Esophagus muscularis mucosa (tissue), 4 donors: ENCODE results near the gene MRNIP. TPM values are rescaled to one million over a fixed set of nuclear protein-coding genes. Genes with fewer than 3 reads are reported as not detected.

Source experiments
- DNase-seq: peaks from one replicate; pipeline ENCODE4 v3.0.0-alpha.2; 2017; ENCODE audit errors: extremely low spot score
- H3K27ac ChIP-seq, 4 donors: fragments of 200-600 bp; sonication (generic); replicated peaks in 1 of 4; 1 replicate in 3 of 4; 2 replicates in 1 of 4; pipeline ENCODE4 v1.5.1; 2016 to 2019; ENCODE audit warnings: mild to moderate bottlenecking in 1 of 4
- H3K27me3 ChIP-seq, 4 donors: fragments of 200-600 bp; sonication (generic); one replicate each; pipeline versions ENCODE4 v1.5.1 to v1.6.0; 2016 to 2019
- H3K36me3 ChIP-seq, 4 donors: fragments of 200-600 bp; sonication (generic); one replicate each; pipeline ENCODE4 v1.5.1; 2016 to 2019
- H3K4me1 ChIP-seq, 4 donors: fragments of 200-600 bp; sonication (generic); one replicate each; pipeline ENCODE4 v1.5.1; 2016 to 2019
- H3K4me3 ChIP-seq, 4 donors: fragments of 200-600 bp; sonication (generic); 1 replicate in 2 of 4; 2 replicates in 2 of 4; pipeline ENCODE4 v1.5.1; 2016 to 2019; ENCODE audit warnings: mild to moderate bottlenecking in 4 of 4, moderate library complexity in 1 of 4
- H3K9me3 ChIP-seq, 4 donors: fragments of 200-600 bp; sonication (generic); 1 replicate in 3 of 4; 2 replicates in 1 of 4; pipeline ENCODE4 v1.5.1; 2016 to 2019
- EP300 ChIP-seq: sonication (generic); formaldehyde crosslinking; IDR thresholded peaks from one replicate; pipeline ENCODE4 v1.6.1; 2017; ENCODE audit warnings: antibody characterized with exemption
- POLR2A ChIP-seq: fragments of 450-650 bp; IDR thresholded peaks from one replicate; pipeline ENCODE4 v1.6.1; 2017; ENCODE audit warnings: antibody characterized with exemption, moderate library complexity, mild to moderate bottlenecking, low read depth
- POLR2AphosphoS5 ChIP-seq, 2 donors: sonication (generic); formaldehyde crosslinking; IDR thresholded peaks; one replicate each; pipeline ENCODE4 v1.6.1; 2017; ENCODE audit warnings: antibody characterized with exemption in 2 of 2
- WGBS: methylation state at CpG from one replicate; pipeline ENCODE4 v1.1.5; 2018; 5-methylcytosine and 5-hydroxymethylcytosine counted together
- intact Hi-C: fragments of 100-400 bp; cut with DNase I; formaldehyde crosslinking; loops from one replicate; pipeline ENCODE4 v1.15.1; 2023
- total RNA-seq, 4 donors: library from RNA; depleted of rRNA; stranded (reverse); fragments of >200 nt; gene quantifications; one replicate each; pipeline versions ENCODE4 v1.1.0 to v1.2.1, GENCODE V29; 2016
- TF ChIP-seq, protein P1 (sequence below), 3 experiments: fragments of 200-600 bp in 2 of 3; fragments of 450-650 bp in 1 of 3; sonication (generic) in 2 of 3; IDR thresholded peaks; one replicate each; pipeline ENCODE4 v1.5.1; 2017 to 2019; ENCODE audit warnings: antibody characterized with exemption in 3 of 3, mild to moderate bottlenecking in 2 of 3, moderate library complexity in 1 of 3

The MRNIP gene
- total RNA-seq, 4 donors from 2014 or later, result 21.2 to 34.2 (median 23.3) TPM

DNA sequence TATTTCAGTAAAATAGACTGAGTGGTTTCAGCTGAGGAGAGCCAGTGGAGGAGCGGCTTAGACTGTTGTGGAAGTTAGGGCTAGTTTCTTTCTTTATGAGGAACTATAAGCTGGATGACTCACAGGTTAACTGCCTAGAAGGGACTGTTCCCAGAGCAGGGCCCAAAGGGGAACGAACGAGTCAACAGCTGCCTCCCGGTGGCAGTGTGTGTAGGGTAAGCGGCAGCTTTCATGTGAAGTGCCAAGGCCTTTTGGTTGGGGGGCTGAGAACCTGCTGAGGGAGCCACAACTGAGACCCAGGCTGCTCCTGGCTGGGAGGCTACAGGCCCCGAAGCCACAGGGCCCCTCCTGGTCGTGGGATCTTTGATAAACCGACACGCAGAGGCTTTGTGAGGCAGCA, 30.9 kb downstream of the MRNIP start:
- Histone ChIP-seq H3K9me3 (no peaks in the 10 kb centered on the region), H3K27ac (peak overlapping the region; percentile 12 to 56 (median 36)), H3K4me3 (no peak overlapping the region), H3K27me3 (no peaks in the 10 kb centered on the region), H3K36me3 (peaks cover 91 to 100% (median 97%) of the 10 kb centered on the region in 4 donors), H3K4me1 (peaks cover 47 to 76% (median 68%) of the 10 kb centered on the region in 4 donors)
- DNase-seq, result no peak
- intact Hi-C loops, result no loop called here
- TF ChIP-seq EP300 (no peak), POLR2A (no peak), POLR2AphosphoS5 (IDR thresholded peaks at IDR 0.05) (no peak)
- TF ChIP-seq, protein P1, sequence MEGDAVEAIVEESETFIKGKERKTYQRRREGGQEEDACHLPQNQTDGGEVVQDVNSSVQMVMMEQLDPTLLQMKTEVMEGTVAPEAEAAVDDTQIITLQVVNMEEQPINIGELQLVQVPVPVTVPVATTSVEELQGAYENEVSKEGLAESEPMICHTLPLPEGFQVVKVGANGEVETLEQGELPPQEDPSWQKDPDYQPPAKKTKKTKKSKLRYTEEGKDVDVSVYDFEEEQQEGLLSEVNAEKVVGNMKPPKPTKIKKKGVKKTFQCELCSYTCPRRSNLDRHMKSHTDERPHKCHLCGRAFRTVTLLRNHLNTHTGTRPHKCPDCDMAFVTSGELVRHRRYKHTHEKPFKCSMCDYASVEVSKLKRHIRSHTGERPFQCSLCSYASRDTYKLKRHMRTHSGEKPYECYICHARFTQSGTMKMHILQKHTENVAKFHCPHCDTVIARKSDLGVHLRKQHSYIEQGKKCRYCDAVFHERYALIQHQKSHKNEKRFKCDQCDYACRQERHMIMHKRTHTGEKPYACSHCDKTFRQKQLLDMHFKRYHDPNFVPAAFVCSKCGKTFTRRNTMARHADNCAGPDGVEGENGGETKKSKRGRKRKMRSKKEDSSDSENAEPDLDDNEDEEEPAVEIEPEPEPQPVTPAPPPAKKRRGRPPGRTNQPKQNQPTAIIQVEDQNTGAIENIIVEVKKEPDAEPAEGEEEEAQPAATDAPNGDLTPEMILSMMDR (IDR thresholded peaks at IDR 0.05), result no peak
- WGBS, result 54% methylated on average over 9 of the region's 9 CpGs

DNA sequence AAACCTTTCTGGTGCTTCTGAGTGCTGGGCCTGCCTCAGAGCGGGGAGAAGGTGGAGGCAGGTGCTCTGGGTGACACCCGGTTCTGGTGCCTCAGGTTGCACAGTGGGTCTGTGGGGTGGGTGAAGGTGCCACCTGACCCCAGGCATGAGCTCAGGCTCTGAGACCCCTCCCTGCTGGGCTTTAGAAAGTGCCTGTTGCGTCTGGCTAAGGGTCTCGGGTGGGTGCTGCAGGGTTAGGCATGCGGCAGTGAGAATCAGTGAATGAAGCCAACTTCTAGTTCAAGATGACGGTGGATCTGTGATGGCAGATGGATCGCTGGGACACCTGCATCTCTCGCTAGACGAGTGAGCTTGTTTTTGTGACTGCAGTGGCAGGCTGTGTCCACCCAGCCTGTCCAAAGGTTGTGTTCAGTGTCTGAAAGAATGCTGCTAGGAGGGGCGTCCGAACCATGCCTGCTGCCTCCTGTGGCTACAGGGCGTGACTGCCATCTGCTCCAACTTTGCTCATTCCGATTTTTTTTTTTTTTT, 32.9 kb downstream of the MRNIP start:
- 76% methylated on average over 11 of the region's 13 CpGs for WGBS
- Histone ChIP-seq H3K4me1 (peaks cover 52 to 74% (median 69%) of the 10 kb centered on the region in 4 donors), H3K27ac (peak overlapping the region in 2 of 4 donors; percentile 7 to 31), H3K36me3 (peaks cover 73 to 89% (median 82%) of the 10 kb centered on the region in 4 donors), H3K27me3 (no peaks in the 10 kb centered on the region), H3K4me3 (no peak overlapping the region), H3K9me3 (no peaks in the 10 kb centered on the region)
- intact Hi-C loops, result no loop called here
- DNase-seq, result no peak
- no peak for TF ChIP-seq EP300
- TF ChIP-seq, protein P1 (IDR thresholded peaks at IDR 0.05), result peak in 1 of 3 experiments; percentile 7

DNA sequence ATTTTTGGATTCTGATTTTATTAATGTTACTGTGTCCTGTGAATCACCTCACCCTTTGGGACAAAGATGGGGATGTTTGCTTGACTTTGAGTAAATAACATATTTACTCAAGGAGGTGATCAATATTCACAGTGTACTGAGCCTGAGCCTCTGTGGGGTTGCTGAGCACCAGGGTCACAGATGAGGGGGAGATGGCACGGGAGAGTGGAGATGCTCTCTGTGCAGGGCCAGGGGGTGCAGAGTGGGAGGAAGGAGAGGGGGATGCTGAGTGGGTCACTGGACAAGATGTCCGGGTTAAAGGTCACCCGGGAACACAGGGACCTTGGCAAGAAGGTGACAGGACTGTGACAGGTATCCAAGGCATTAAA, 33.9 kb downstream of the MRNIP start:
- intact Hi-C loops, result loop anchor here (5.0 kb wide), 1 partner anchor 33 kb away; the partner anchor contains the start of gene MRNIP
- Histone ChIP-seq H3K36me3 (peaks cover 64 to 80% (median 72%) of the 10 kb centered on the region in 4 donors), H3K27me3 (no peaks in the 10 kb centered on the region), H3K4me1 (peaks cover 59 to 83% (median 78%) of the 10 kb centered on the region in 4 donors), H3K9me3 (no peaks in the 10 kb centered on the region), H3K27ac (no peak overlapping the region), H3K4me3 (no peak overlapping the region)
- TF ChIP-seq EP300 (no peak), POLR2A (no peak), POLR2AphosphoS5 (IDR thresholded peaks at IDR 0.05) (no peak)
- TF ChIP-seq, protein P1 (IDR thresholded peaks at IDR 0.05), result no peak
- DNase-seq, result no peak
- 84% methylated on average over 3 of the region's 3 CpGs for WGBS

- intact Hi-C loops, result loop anchor here (5.0 kb wide), 1 partner anchor 33 kb away; the partner anchor contains the start of gene MRNIP
- H3K4me3 ChIP-seq, result peak overlapping the region in 3 of 4 donors; percentile 1 to 97 (median 7)
- H3K27me3 ChIP-seq, result no peaks in the 10 kb centered on the region
- peaks cover 65 to 87% (median 83%) of the 10 kb centered on the region in 4 donors for H3K4me1 ChIP-seq
- WGBS, result 87% methylated on average over 9 of the region's 22 CpGs
- DNase-seq, result no peak
- TF ChIP-seq, protein P1 (IDR thresholded peaks at IDR 0.05), result no peak
- TF ChIP-seq POLR2A (no peak), POLR2AphosphoS5 (IDR thresholded peaks at IDR 0.05) (no peak)
- H3K27ac ChIP-seq, result peak overlapping the region in 2 of 4 donors; percentile 37 to 99
- peaks cover 58 to 74% (median 66%) of the 10 kb centered on the region in 4 donors for H3K36me3 ChIP-seq
- H3K9me3 ChIP-seq, result no peaks in the 10 kb centered on the region
Measured at GRCh38 chr5:179823937-179824744, 34.5 kb downstream of the MRNIP start.
